Ishikawa (cell line): ENCODE results near the gene COX6B2.

Experiments
- CREB1 ChIP-seq: IDR thresholded peaks from 2 replicates; pipeline ENCODE4 v1.6.1; 2012; ENCODE audit warnings: low read depth
- RAD21 ChIP-seq: IDR thresholded peaks from 2 replicates; pipeline ENCODE4 v1.6.1; 2012; ENCODE audit warnings: low read depth
- REST ChIP-seq: IDR thresholded peaks from 2 replicates; pipeline ENCODE4 v1.6.1; 2012; ENCODE audit warnings: low read depth, mild to moderate bottlenecking
- TCF12 ChIP-seq: IDR thresholded peaks from 2 replicates; pipeline ENCODE4 v1.6.1; 2012; ENCODE audit warnings: low read depth

GRCh38 chr19:55355213-55355821 is 798 bp upstream of the COX6B2 start:
- TF ChIP-seq RAD21 (no peak), TCF12 (no peak), REST (no peak), CREB1 (no peak)
